ENCODE results near the gene CLOCK.

CLOCK gene

DNA sequence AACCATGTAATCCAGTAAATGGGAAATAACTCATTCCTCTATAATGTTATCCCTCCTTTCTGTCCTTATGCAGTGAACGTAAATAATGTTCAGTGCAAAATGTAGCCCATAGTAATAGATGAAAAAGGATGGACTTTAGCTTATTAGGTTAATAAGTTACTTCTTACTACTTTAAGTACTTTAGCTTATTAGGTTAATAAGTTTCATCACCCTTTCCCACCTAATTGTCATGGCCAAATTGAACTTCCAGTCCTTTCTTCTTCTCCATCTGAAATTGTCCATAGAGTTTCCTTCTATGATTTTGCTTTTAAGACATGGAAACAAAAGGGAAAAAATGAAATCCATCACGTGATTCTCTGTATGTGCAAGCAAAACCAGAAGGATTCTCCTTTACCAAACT lies 166.1 kb downstream of the CLOCK start:
- no peak for DNase-seq (ENCODE audit: low spot score)

DNA sequence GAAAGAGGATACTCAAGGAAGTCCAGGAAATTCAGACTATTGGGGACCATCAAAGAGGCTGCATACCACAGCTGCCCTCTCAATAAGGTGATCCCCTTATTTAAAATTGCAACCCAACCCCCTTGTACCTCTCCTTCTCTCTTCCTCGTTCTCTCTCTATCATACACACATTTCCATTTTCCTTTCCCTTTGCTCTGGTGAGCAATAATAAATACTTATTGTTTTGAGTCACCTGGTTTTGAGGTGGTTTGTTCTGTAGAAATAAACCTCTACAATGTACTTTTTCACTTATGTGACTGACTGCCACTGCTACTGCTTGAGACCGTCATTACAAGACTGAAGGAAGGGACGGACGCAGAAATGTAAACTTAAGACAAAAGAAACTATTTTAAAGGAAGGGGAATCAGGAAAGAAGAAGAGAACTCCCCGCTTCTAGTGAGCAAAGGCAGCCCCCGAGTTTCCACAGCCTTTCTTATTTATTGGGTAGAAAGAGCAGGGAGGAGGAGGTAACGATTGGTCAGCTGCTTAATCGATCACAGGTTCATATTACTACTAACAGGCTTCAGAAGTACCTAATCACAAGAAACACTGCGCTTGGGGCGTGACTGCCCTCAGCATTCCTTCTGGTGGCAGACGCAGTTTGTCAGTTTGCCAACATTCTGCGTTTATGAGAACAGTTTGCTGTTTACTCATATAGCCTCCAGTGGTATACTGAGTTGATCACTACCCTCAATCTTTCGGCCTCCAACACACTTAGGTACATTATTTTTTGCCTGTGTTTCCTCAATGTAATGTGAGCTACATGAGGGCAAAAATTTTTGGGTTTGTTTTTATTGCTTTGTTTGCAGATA lies 167.9 kb downstream of the CLOCK start:
- no peak for DNase-seq (ENCODE audit: low spot score)
